NT2/D1 (cell line): ENCODE measurements around the gene AGRN.

Experiments
- SUZ12 ChIP-seq: IDR thresholded peaks from 2 replicates; pipeline ENCODE4 v1.6.1; 2011; ENCODE audit not compliant: insufficient read length, insufficient read depth; ENCODE audit errors: extremely low read depth
- YY1 ChIP-seq: IDR thresholded peaks from 2 replicates; pipeline ENCODE4 v1.6.1; 2011; ENCODE audit not compliant: insufficient read length, insufficient read depth
- ZNF274 ChIP-seq: IDR thresholded peaks from 2 replicates; pipeline ENCODE4 v1.6.1; 2011; ENCODE audit warnings: mild to moderate bottlenecking, low read depth, low read length

GRCh38 chr1:1020415-1021009 lies 592 bp downstream of the AGRN start:
- TF ChIP-seq SUZ12 (no peak), YY1 (no peak), ZNF274 (no peak)
